ENCODE data around the gene RLN3.
"Not testable (repeated sequence)": the region's sequence is repeated elsewhere in the genome, so short reads cannot be mapped to it uniquely, and the experiment has no call there.

Gene RLN3

DNA sequence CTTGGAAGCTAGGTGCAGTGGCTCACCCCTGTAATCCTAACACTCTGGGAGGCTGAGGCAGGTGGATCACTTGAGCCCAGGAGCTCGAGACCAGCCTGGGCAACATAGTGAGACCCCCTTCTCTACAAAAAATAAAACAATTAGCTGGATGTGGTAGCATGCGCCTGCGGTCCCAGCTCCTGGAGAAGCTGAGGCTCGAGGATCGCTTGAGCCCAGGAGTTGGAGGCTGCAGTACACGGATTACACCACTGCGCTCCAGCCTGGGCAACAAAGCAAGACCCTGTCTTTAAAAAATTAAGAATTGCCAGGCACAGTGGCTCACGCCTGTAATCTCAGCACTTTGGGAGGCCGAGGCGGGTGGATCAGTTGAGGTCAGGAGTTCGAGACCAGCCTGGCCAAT is 23.0 kb downstream of the RLN3 start:
- not testable (repeated sequence) for H3K36me3 ChIP-seq (ENCODE audit: control insufficient read depth, insufficient read depth, low read length, severe bottlenecking); H3K9ac ChIP-seq (ENCODE audit: low read length); H3K27me3 ChIP-seq (replicated peaks; ENCODE audit: control insufficient read depth, insufficient read depth, low read length); H3K4me1 ChIP-seq (ENCODE audit: control insufficient read depth, insufficient read depth, low read length); H3K9me3 ChIP-seq (ENCODE audit: control insufficient read depth, low read length); DNase-seq (ENCODE audit: low read depth); H3K4me3 ChIP-seq (ENCODE audit: low read length)

DNA sequence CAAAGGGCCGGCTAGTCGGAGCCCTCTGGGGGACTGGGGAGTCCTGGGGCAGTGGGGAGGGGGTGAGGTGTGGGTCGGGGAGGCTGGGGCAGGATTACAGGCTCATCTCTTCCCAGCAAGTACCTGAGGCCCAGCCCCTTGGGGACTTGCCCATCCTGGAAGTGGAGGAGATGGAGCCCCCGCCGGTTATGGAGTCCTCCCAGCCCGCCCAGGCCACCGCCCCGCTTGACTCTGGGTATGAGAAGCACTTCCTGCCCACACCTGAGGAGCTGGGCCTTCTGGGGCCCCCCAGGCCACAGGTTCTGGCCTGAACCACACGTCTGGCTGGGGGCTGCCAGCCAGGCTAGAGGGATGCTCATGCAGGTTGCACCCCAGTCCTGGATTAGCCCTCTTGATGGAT is 24.0 kb downstream of the RLN3 start:
- peaks cover 5% of the 10 kb centered on the region for H3K27me3 ChIP-seq (replicated peaks; ENCODE audit: control insufficient read depth, insufficient read depth, low read length)
- no peak overlapping the region for H3K9ac ChIP-seq (ENCODE audit: low read length)
- H3K36me3 ChIP-seq (ENCODE audit: control insufficient read depth, insufficient read depth, low read length, severe bottlenecking) = no peaks in the 10 kb centered on the region
- no peak overlapping the region for H3K4me3 ChIP-seq (ENCODE audit: low read length)
- DNase-seq (ENCODE audit: low read depth) = no peak
- H3K9me3 ChIP-seq (ENCODE audit: control insufficient read depth, low read length) = peaks cover 6% of the 10 kb centered on the region
- H3K4me1 ChIP-seq (ENCODE audit: control insufficient read depth, insufficient read depth, low read length) = no peaks in the 10 kb centered on the region

GRCh38 chr19:14052470-14052869 is 24.5 kb downstream of the RLN3 start:
- H3K4me1 ChIP-seq (ENCODE audit: control insufficient read depth, insufficient read depth, low read length) = no peaks in the 10 kb centered on the region
- no peak for DNase-seq (ENCODE audit: low read depth)
- peaks cover 6% of the 10 kb centered on the region for H3K9me3 ChIP-seq (ENCODE audit: control insufficient read depth, low read length)
- H3K27me3 ChIP-seq (replicated peaks; ENCODE audit: control insufficient read depth, insufficient read depth, low read length) = peaks cover 5% of the 10 kb centered on the region
- no peak overlapping the region for H3K9ac ChIP-seq (ENCODE audit: low read length)
- H3K36me3 ChIP-seq (ENCODE audit: control insufficient read depth, insufficient read depth, low read length, severe bottlenecking) = no peaks in the 10 kb centered on the region
- H3K4me3 ChIP-seq (ENCODE audit: low read length) = no peak overlapping the region

DNA sequence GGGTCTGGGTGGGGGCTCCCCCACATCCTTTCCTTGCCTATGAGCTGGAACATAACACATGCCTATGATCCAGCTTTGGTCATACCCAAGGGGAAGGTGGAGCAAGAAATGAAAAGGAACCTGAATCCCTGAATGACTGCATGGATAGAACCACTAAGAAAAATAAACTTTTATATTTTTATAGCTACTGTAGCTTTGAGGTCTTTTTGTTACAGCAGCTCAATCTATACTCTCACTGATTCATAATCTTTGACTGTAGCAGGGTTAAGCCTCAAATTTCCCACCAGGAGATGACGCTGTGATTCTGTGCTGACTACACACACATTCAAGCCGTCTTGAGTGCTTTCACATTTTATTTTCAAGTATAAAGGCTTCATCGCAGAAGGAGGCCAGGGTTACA is 25.1 kb downstream of the RLN3 start:
- H3K27me3 ChIP-seq (replicated peaks; ENCODE audit: control insufficient read depth, insufficient read depth, low read length) = peaks cover 7% of the 10 kb centered on the region
- no peak overlapping the region for H3K9ac ChIP-seq (ENCODE audit: low read length)
- H3K9me3 ChIP-seq (ENCODE audit: control insufficient read depth, low read length) = peaks cover 6% of the 10 kb centered on the region
- H3K4me1 ChIP-seq (ENCODE audit: control insufficient read depth, insufficient read depth, low read length) = no peaks in the 10 kb centered on the region
- no peak for DNase-seq (ENCODE audit: low read depth)
- H3K36me3 ChIP-seq (ENCODE audit: control insufficient read depth, insufficient read depth, low read length, severe bottlenecking) = no peaks in the 10 kb centered on the region
- H3K4me3 ChIP-seq (ENCODE audit: low read length) = no peak overlapping the region

DNA sequence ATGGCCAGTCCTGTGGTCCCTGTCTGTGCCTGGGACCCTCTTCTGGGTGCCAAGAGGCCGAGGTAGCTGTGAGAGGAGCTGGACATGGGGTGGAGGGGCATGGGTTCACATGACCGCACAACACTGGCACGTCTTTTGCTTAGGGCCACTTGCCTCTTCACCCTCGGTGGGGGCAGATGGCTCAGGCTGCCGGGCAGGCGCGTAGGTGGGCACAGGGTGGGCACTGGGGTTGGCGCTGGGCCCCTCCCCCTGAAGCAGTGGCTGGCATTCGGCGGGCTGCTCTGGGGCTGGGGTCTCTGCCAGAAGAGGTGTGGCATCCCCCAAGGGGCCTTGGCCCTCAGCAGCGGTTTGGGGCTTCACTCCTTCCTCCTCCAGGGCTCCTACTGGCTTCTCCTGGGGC is 25.6 kb downstream of the RLN3 start:
- H3K4me1 ChIP-seq (ENCODE audit: control insufficient read depth, insufficient read depth, low read length) = no peaks in the 10 kb centered on the region

GRCh38 chr19:14054099-14054498 is 26.2 kb downstream of the RLN3 start:
- H3K9ac ChIP-seq (ENCODE audit: low read length) = no peak overlapping the region

More for the DNA sequence above, 25.6 kb downstream of the RLN3 start:
- Histone ChIP-seq H3K9me3 (ENCODE audit: control insufficient read depth, low read length) (peaks cover 6% of the 10 kb centered on the region), H3K9ac (ENCODE audit: low read length) (no peak overlapping the region), H3K4me3 (ENCODE audit: low read length) (no peak overlapping the region), H3K27me3 (replicated peaks; ENCODE audit: control insufficient read depth, insufficient read depth, low read length) (peaks cover 11% of the 10 kb centered on the region), H3K36me3 (ENCODE audit: control insufficient read depth, insufficient read depth, low read length, severe bottlenecking) (no peaks in the 10 kb centered on the region)
- DNase-seq (ENCODE audit: low read depth) = no peak

GRCh38 chr19:14054721-14055120 is 26.8 kb downstream of the RLN3 start:
- H3K9ac ChIP-seq (ENCODE audit: low read length) = no peak overlapping the region

More at GRCh38 chr19:14054099-14054498, 26.2 kb downstream of the RLN3 start:
- no peaks in the 10 kb centered on the region for H3K36me3 ChIP-seq (ENCODE audit: control insufficient read depth, insufficient read depth, low read length, severe bottlenecking)
- H3K27me3 ChIP-seq (replicated peaks; ENCODE audit: control insufficient read depth, insufficient read depth, low read length) = peaks cover 17% of the 10 kb centered on the region
- H3K4me3 ChIP-seq (ENCODE audit: low read length) = no peak overlapping the region
- no peak for DNase-seq (ENCODE audit: low read depth)
- H3K4me1 ChIP-seq (ENCODE audit: control insufficient read depth, insufficient read depth, low read length) = no peaks in the 10 kb centered on the region
- H3K9me3 ChIP-seq (ENCODE audit: control insufficient read depth, low read length) = peaks cover 6% of the 10 kb centered on the region

GRCh38 chr19:14055396-14055795 is 27.4 kb downstream of the RLN3 start:
- no peaks in the 10 kb centered on the region for H3K4me1 ChIP-seq (ENCODE audit: control insufficient read depth, insufficient read depth, low read length)
- no peak overlapping the region for H3K4me3 ChIP-seq (ENCODE audit: low read length)
- H3K9me3 ChIP-seq (ENCODE audit: control insufficient read depth, low read length) = peaks cover 6% of the 10 kb centered on the region
- no peak overlapping the region for H3K9ac ChIP-seq (ENCODE audit: low read length)
- H3K27me3 ChIP-seq (replicated peaks; ENCODE audit: control insufficient read depth, insufficient read depth, low read length) = peaks cover 29% of the 10 kb centered on the region
- DNase-seq (ENCODE audit: low read depth) = no peak
- H3K36me3 ChIP-seq (ENCODE audit: control insufficient read depth, insufficient read depth, low read length, severe bottlenecking) = no peaks in the 10 kb centered on the region

More at GRCh38 chr19:14054721-14055120, 26.8 kb downstream of the RLN3 start:
- H3K27me3 ChIP-seq (replicated peaks; ENCODE audit: control insufficient read depth, insufficient read depth, low read length) = peaks cover 23% of the 10 kb centered on the region
- H3K9me3 ChIP-seq (ENCODE audit: control insufficient read depth, low read length) = peaks cover 6% of the 10 kb centered on the region
- H3K4me1 ChIP-seq (ENCODE audit: control insufficient read depth, insufficient read depth, low read length) = no peaks in the 10 kb centered on the region
- no peak for DNase-seq (ENCODE audit: low read depth)
- H3K4me3 ChIP-seq (ENCODE audit: low read length) = no peak overlapping the region
- H3K36me3 ChIP-seq (ENCODE audit: control insufficient read depth, insufficient read depth, low read length, severe bottlenecking) = no peaks in the 10 kb centered on the region

DNA sequence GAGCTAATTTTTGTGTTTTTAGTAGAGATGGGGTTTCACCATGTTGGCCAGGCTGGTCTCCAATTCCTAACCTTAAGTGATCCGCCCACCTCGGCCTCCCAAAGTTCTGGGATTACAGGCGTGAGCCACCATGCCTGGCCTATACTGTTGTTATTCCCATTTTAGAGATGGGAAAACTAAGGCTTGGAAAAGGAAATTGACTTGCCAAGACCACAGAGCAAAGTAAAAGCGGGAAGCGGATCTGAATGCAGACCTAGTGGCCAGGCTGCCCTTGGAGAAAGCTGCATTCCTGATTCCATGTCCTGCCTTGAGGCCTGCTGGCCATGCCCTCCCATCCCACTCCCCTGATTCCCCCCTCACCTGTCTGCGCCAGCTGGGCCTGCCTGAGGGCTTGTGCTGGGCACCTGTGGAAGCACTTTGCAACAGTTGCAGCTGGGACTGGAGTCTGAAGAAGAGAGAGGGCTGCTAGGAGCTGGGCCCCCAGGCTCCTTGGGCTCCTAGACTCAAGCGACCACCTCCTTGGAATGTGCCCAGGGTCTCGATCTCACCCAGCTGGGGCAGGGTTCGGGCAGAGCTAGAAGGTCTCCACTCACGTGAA is 28.2 kb downstream of the RLN3 start:
- DNase-seq (ENCODE audit: low read depth) = no peak
- Histone ChIP-seq H3K4me3 (ENCODE audit: low read length) (no peak overlapping the region), H3K36me3 (ENCODE audit: control insufficient read depth, insufficient read depth, low read length, severe bottlenecking) (no peaks in the 10 kb centered on the region), H3K27me3 (replicated peaks; ENCODE audit: control insufficient read depth, insufficient read depth, low read length) (peaks cover 33% of the 10 kb centered on the region), H3K9ac (ENCODE audit: low read length) (no peak overlapping the region), H3K9me3 (ENCODE audit: control insufficient read depth, low read length) (peaks cover 6% of the 10 kb centered on the region), H3K4me1 (ENCODE audit: control insufficient read depth, insufficient read depth, low read length) (peaks cover 2% of the 10 kb centered on the region)

DNA sequence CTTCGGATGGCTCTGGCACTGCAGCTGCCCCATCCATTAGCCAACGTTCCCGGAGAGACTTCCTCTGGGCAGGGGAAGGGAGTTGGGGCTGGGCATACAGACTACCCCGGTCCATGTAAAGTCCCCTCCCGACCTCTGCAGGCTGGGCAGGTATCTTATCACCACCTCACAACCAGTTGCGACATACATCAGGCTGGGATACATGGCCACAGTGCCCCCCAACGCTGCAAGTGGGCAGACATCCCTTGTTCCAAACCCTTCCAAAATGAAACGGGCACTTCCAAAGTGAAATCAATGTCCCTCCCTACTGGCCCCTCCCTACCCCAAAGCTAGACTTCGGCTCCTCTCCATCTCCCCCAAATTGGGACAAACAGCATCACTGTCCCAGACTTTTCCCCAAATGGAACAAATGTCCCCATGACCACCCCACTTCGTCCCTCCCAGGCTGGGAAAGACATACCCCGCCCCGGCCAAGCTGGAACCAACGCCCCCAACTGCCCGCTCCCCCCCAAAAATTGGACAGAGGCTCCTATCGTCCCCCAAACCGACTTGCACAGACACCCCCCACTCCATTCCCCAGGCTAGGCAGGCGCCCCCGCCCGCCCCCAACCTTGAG is 28.9 kb downstream of the RLN3 start:
- Histone ChIP-seq H3K9me3 (ENCODE audit: control insufficient read depth, low read length) (peaks cover 6% of the 10 kb centered on the region), H3K27me3 (replicated peaks; ENCODE audit: control insufficient read depth, insufficient read depth, low read length) (peaks cover 37% of the 10 kb centered on the region), H3K9ac (ENCODE audit: low read length) (no peak overlapping the region), H3K4me3 (ENCODE audit: low read length) (no peak overlapping the region), H3K4me1 (ENCODE audit: control insufficient read depth, insufficient read depth, low read length) (peaks cover 5% of the 10 kb centered on the region), H3K36me3 (ENCODE audit: control insufficient read depth, insufficient read depth, low read length, severe bottlenecking) (no peaks in the 10 kb centered on the region)
- DNase-seq (ENCODE audit: low read depth) = no peak

GRCh38 chr19:14058182-14059092 is 30.5 kb downstream of the RLN3 start:
- no peak for DNase-seq (ENCODE audit: low read depth)
- no peaks in the 10 kb centered on the region for H3K36me3 ChIP-seq (ENCODE audit: control insufficient read depth, insufficient read depth, low read length, severe bottlenecking)
- H3K4me3 ChIP-seq (ENCODE audit: low read length) = no peak overlapping the region
- peaks cover 2% of the 10 kb centered on the region for H3K9me3 ChIP-seq (ENCODE audit: control insufficient read depth, low read length)
- H3K27me3 ChIP-seq (replicated peaks; ENCODE audit: control insufficient read depth, insufficient read depth, low read length) = peaks cover 37% of the 10 kb centered on the region
- H3K4me1 ChIP-seq (ENCODE audit: control insufficient read depth, insufficient read depth, low read length) = peaks cover 5% of the 10 kb centered on the region
- H3K9ac ChIP-seq (ENCODE audit: low read length) = no peak overlapping the region
